NCI-H2029 treated with DMSO at 0.1 percent for 48 hours (cell line): Measurements from ENCODE around the gene SGSM1.
"Not testable (repeated sequence)": the region's sequence is repeated elsewhere in the genome, so short reads cannot be mapped to it uniquely, and the experiment has no call there.

Source experiments
- DNase-seq: peaks from one replicate; lab custom pipeline; 2025; lab: John Stamatoyannopoulos, UW

Gene SGSM1

DNA sequence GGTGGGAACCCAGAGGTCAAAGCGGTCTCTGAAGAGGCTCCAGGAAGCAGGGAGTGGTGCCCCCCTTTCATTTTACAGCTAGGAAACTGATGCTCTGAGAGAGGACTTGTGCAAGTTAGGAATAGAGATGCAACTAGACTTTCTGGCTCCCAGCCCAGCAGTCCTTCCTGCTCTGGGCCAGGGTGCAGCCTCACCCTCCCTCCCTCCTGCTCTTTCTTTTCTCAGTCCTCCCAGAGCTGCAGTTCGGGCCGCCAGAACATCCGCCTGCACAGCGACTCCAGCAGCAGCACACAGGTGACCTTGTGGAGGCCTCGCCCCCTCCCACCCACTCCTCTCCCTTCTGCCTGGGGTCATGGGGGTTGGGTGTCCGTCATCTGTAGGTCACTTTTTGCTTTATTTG is 89.0 kb downstream of the SGSM1 start:
- DNase-seq: peak; percentile 61

DNA sequence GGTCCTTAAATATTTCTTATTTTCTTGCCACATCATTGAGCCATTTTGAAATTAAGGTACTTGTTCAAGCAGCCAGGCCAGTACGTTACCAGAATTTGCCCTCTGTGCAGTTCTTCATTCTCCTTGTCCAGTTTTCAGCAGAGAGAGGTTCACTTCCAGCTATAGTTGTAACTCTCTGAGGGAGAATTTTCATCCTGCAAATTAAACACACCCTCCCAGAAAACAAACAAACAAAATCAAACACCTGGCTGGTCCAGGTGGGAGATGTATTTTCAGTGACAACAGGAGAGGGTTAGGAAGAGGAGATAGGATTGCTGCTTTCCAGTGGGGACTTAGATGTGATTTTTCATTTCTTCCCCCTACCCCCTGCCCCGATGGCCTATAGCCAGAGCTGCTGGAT is 95.4 kb downstream of the SGSM1 start:
- DNase-seq: no peak

- no peak for DNase-seq
Observed at GRCh38 chr22:24905909-24906308, 99.9 kb downstream of the SGSM1 start.

DNA sequence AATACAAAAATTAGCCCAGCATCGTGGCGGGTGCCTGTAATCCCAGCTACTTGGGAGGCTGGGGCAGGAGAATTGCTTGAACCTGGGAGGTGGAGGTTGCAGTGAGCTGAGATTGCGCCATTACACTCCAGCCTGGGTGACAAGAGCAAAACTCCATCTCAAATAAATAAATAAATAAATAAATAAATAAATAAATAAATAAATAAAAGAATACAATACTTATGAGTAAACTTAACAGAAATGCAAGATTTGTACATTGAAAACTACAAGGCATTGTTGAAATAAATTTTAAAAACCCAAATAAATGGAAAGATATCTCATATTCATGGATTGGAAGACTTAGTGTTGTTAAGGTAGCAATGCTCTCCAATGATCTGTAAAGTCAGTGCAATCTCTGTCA is 101.1 kb downstream of the SGSM1 start:
- DNase-seq: not testable (repeated sequence)

DNA sequence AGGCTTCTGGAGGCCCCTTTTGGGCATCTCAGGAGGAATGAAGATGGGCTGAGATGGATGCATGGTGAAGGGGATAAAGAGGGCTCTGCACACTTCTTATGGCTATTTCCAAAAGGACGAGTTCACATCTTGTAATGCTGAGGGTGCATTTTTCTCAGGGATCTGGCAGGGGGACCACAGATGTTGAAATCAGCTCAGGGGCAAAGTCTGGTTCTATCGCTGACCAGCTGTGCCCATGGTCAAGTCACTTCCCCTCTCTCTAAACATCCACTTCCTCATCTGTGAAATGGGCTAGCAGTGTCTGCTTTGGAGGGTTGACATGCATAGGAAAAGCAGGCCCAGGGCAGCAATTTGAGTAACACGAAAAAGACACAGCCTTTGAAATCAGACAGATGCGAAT is 114.0 kb downstream of the SGSM1 start:
- no peak for DNase-seq

- DNase-seq: no peak
Observed at GRCh38 chr22:24925586-24926427, 119.8 kb downstream of the SGSM1 start.

- no peak for DNase-seq
Observed at GRCh38 chr22:24926428-24926725, 120.4 kb downstream of the SGSM1 start.

DNA sequence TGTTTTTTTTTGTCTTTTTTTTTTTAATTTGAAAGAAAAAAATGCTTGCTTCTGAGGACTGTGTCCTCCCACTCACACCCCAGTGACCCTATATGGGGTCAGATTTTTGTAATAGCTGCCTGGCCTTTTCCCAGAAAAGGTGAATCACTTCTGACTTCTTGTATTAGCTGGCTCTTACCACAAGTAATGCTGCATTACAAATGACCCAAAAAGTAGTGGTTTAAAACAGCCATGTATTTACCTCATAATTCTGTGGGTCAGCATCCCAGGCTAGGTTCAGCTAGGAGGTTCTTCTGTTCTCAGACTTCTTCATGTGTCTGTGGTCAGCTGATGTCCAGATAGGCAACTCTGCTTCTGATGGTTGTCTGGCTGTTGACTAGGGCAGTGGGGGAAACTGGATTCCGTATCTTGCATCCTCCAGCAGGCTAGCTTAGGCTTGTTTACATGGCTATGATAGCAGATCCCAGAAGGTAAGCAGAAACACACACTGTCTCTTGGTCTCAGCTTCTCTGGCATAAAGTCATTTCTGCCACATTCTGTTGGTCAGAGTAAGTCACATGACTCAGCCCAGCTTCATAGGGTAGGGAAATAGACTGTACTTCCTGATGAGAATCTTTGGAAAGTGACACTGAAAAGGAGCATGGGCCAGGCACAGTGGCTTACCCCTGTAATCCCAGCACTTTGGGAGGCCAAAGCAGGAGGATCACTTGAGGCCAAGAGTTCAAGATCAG is 121.0 kb downstream of the SGSM1 start:
- no peak for DNase-seq

DNA sequence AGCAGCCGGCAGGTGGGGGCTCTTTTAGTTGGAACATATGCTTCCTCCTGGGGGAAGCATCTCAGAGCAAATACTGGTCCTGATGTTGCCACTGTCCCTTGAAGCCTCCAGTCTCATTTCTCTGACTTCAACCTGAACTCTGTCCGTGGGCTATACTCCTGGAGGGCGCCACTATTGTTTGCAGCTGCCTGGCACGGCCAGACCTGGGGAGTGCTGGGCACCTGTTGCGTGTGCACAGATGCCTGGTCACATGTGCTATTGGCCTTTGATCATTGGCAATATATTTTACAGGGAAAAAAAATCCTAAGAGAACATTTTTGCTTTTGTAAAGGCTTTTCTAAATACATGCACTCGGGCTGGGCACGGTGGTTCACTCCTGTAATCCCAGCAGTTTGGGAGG is 122.3 kb downstream of the SGSM1 start:
- DNase-seq: no peak

DNA sequence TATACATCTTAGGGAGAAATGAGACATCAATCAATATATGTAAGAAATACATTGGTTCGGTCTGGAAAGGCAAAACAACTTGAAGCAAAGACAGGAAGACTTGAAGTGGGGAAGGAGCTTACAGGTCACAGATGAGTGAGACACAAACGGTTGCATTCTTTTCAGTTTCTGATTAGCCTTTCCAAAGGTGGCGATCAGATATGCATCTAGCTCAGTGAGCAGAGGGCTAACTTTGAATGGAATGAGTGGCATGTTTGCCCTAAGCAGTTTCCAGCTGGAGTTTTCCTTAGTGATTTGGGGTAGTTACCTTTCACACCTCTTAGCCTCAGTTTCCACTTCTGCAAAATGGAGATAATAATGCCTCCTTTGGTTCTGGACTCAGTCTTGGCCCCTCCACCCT is 124.7 kb downstream of the SGSM1 start:
- no peak for DNase-seq

DNA sequence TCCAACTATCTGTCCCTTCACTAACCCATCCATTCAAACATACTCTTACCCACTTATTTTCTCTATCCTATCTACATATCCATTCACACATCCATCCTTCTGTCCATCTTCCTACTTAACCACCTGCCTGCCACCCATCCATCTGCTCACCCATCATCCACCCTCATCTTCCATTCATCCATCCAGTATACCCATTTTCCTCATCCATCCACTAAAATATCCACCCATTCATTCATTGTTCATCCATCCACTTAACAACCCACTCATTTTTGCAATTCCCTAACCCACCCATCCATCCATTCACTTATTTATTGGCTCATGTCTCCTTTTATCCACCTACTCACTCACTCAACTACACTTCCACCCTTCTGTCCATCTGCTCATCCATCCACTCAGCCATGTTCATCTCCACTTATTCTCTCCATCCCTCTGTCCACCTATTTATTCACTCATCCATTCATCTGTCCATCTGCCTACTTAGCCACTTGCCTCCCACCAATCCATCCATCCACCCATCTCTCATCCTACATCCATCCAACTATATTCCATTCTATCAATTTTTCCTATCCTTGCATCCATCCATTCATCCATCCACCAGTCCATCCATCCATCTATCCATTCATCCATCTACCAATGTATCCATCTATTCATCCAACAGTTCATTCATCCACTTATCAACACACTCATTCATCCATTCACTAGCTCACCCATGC is 129.9 kb downstream of the SGSM1 start:
- DNase-seq: no peak

GRCh38 chr22:24937114-24937513 is 131.1 kb downstream of the SGSM1 start:
- no peak for DNase-seq

DNA sequence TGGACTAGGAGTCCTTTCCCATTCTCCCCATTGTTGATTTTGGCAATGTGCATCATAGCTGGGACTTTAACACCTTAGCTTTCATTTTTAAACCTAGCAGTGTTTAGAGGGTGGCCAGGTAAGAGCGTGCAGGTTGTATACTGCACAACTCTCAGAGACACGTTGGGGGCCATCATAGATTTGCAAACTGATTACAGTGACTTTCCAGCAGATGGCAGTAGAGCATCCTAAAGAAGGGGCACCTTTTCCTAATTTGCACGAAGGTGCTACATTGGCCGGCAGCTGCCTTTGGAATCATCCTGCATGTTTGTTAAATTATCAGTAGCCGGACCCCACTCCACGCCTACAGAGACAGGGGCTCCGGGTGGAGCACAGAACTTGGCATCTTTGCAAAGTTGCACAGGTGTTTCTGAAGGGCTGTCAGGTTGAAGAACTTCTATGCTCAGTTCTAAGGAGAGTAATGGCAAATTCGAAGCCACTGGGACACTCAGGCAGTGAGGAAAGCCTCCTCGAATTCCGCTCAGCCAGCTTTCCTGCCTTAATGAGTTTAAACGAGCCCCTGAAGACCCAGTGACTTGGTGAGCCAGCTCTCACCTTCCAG is 132.8 kb downstream of the SGSM1 start:
- DNase-seq: peak; percentile 33

- no peak for DNase-seq
Observed at GRCh38 chr22:24942301-24942700, 136.3 kb downstream of the SGSM1 start.

DNA sequence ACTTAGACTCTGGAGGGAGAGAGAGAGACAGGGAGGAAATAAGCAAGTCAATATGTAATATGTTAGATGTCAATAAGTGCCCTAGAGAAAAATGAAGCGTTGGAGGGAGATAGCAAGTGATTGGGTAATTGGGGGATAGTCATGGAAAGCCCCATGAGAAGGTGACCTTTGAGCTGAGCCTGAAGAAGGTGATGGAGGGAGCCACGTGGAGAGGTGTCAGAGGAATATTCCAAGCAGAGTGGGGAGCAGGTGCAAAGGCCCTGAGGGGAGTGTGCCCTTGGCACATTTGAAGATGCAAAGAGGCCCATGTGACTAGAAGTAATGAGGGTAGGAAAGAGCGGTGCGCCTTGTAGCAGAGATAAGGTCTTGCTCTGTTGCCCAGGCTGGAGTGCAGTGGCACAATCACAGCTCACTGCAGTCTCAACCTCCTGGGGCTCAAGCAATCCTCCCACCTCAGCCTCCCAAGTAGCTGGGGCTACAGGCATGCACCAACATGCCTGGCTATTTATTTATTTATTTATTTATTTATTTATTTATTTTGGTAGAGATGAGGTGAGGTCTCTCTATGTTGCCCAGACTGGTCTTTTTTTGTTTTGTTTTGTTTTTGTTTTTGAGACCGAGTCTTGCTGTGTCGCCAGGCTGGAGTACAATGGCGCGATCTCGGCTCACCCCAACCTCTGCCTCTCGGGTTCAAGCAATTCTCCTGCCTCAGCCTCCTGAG is 138.4 kb downstream of the SGSM1 start:
- no peak for DNase-seq

DNA sequence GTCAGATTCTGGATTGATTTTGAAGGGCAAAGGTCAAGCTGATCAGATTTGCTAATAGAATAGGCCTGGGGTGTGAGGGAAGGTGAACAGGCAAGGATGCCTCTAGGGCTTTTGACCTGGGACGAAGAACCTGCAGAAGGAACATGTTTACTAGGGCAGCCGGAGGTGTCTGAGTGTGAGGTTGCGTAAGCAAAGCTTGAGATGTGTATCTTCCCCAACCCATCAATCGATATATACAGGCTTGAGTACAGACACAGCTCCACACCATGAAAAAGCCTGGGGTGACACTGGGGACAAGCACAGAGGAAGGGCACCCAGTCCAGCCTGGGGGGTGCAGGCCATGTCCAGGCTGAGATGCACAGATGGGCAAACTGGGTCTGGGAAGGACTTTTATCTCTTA is 139.4 kb downstream of the SGSM1 start:
- no peak for DNase-seq

DNA sequence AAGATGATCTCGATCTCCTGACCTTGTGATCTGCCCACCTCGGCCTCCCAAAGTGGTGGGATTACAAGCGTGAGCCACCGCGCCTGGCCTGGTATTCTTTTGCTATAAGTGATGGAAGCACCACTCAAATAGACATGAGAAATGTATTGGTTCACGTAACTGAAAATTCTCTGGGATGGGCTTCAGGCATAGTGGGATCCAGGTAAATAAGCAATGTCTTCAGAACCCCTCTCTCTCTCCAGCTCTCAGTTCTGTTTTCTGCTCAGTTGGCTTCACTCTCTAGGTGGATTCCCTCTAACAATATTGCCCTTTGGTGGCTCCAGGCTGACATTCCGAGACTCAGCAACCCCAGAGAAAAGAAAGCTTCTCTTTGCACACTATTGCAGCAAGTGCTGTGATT is 141.4 kb downstream of the SGSM1 start:
- no peak for DNase-seq

GRCh38 chr22:24947881-24948280 is 141.9 kb downstream of the SGSM1 start:
- peak; percentile 40 for DNase-seq

GRCh38 chr22:24948356-24949202 is 142.6 kb downstream of the SGSM1 start:
- no peak for DNase-seq

- DNase-seq: no peak
Observed at GRCh38 chr22:24950272-24950902, 144.4 kb downstream of the SGSM1 start.
